HepG2 (cell line): ENCODE measurements around the gene MYH3. TPM values are rescaled to one million over a fixed set of nuclear protein-coding genes. Genes with fewer than 3 reads are reported as not detected.

ENCODE experiments used
- ATAC-seq: fragments of 200-7000 bp; cut with Tn5 transposase; 3 replicates; pipeline ENCODE4 v1.9.1; 2020; ENCODE audit warnings: mild to moderate bottlenecking, moderate library complexity
- BruUV-seq: library from RNA; stranded (reverse); fragments of 400-500 nt; replicated peaks from 2 replicates; lab custom pipeline; 2021; lab: Mats Ljungman, UMichigan
- CTCF ChIA-PET: fragments of 300-600 bp; formaldehyde crosslinking; extraction: SDS; loops from one replicate; lab custom pipeline; 2021; ENCODE audit warnings: low total read pairs, inconsistent platforms, low intra/inter-chr PET ratio; lab: Yijun Ruan, JAX
- POLR2A ChIA-PET: fragments of 350-600 bp; sonication (Branson Sonifier 250); formaldehyde crosslinking; loops from one replicate; lab custom pipeline; 2020; ENCODE audit warnings: antibody characterized with exemption, inconsistent platforms; lab: Yijun Ruan, JAX
- DNase-seq: peaks from one replicate; pipeline ENCODE4 v3.0.0-alpha.2; 2015; ENCODE audit warnings: low spot score
- FAIRE-seq: peaks from 3 replicates; lab custom pipeline; 2011; peaks lifted over from hg19 to GRCh38; lab: Jason Lieb, UNC
- H2AFZ ChIP-seq: one replicate; pipeline ENCODE4 v1.6.1; 2011; ENCODE audit warnings: low read length, inconsistent platforms
- H3K27ac ChIP-seq: fragments of 300-600 bp; 3 replicates; pipeline ENCODE4 v1.8.0; 2011; ENCODE audit warnings: mixed run types, mild to moderate bottlenecking, mixed read lengths, low read length, inconsistent platforms; ENCODE audit not compliant: insufficient read depth; ENCODE audit errors: extremely low read length
- H3K27me3 ChIP-seq, 2 experiments: fragments of 200-600 bp in 1 of 2; 2 replicates in 1 of 2; 3 replicates in 1 of 2; pipeline versions ENCODE4 v1.6.0 to v1.8.0; 2011; ENCODE audit warnings: low read length in 2 of 2, mild to moderate bottlenecking in 2 of 2, moderate library complexity in 2 of 2, inconsistent platforms in 1 of 2; ENCODE audit not compliant: insufficient read depth in 2 of 2, control insufficient read depth in 1 of 2
- H3K36me3 ChIP-seq, 2 experiments: fragments of 200-600 bp in 1 of 2; replicated peaks in 1 of 2; 2 replicates in 1 of 2; 3 replicates in 1 of 2; pipeline versions ENCODE4 v1.5.1 to v1.8.0; 2011; ENCODE audit warnings: low read length in 2 of 2, inconsistent platforms in 1 of 2; ENCODE audit not compliant: insufficient read depth in 2 of 2, control insufficient read depth in 1 of 2
- H3K4me1 ChIP-seq: 2 replicates; pipeline ENCODE4 v1.5.1; 2012; ENCODE audit warnings: low read length, inconsistent platforms; ENCODE audit not compliant: insufficient read depth
- H3K4me2 ChIP-seq: 2 replicates; pipeline ENCODE4 v1.6.0; 2011; ENCODE audit warnings: low read depth, low read length, inconsistent platforms
- H3K4me3 ChIP-seq, 3 experiments: fragments of 200-600 bp in 1 of 3; sonication (generic), shearing (Covaris generic) in 1 of 3; replicated peaks in 1 of 3; 2 replicates each; pipeline ENCODE4 v1.5.1; 2011 to 2016; ENCODE audit warnings: low read length in 3 of 3, inconsistent platforms in 2 of 3, low read depth in 2 of 3, mild to moderate bottlenecking in 2 of 3, control low read depth in 1 of 3, mixed read lengths in 1 of 3; ENCODE audit not compliant: insufficient read depth in 1 of 3
- H3K79me2 ChIP-seq: one replicate; pipeline ENCODE4 v1.6.1; 2011; ENCODE audit warnings: low read length, inconsistent platforms; ENCODE audit not compliant: insufficient read depth
- H3K9ac ChIP-seq: 2 replicates; pipeline ENCODE4 v1.6.0; 2011; ENCODE audit warnings: mild to moderate bottlenecking, low read depth, low read length, inconsistent platforms; ENCODE audit not compliant: insufficient read depth
- H3K9me3 ChIP-seq: 2 replicates; pipeline ENCODE4 v1.5.1; 2012; ENCODE audit warnings: mild to moderate bottlenecking, low read length
- H4K20me1 ChIP-seq: 2 replicates; pipeline ENCODE4 v1.6.0; 2011; ENCODE audit warnings: inconsistent platforms, mild to moderate bottlenecking, low read length, moderate library complexity; ENCODE audit not compliant: insufficient read depth
- HNRNPK ChIP-seq: fragments of 200-400 bp; formaldehyde crosslinking; IDR thresholded peaks from 2 replicates; pipeline ENCODE4 v1.6.1; 2018; ENCODE audit warnings: low read length, low read depth, moderate library complexity, mild to moderate bottlenecking; ENCODE audit not compliant: poor library complexity, severe bottlenecking
- LBX2 ChIP-seq: sonication (generic); formaldehyde crosslinking; IDR thresholded peaks from 2 replicates; pipeline ENCODE4 v1.5.0; 2020; ENCODE audit warnings: missing genetic modification reagents, mild to moderate bottlenecking, borderline replicate concordance
- ZMYM4 ChIP-seq: sonication (generic); formaldehyde crosslinking; IDR thresholded peaks from 2 replicates; pipeline ENCODE4 v1.8.1; 2023; ENCODE audit warnings: mild to moderate bottlenecking, missing genetic modification reagents
- ZNF260 ChIP-seq: sonication (generic); formaldehyde crosslinking; IDR thresholded peaks from 2 replicates; pipeline ENCODE4 v1.4.0; 2020; ENCODE audit warnings: missing genetic modification reagents, low read depth, mild to moderate bottlenecking, borderline replicate concordance
- ZNF329 ChIP-seq: sonication (generic); formaldehyde crosslinking; IDR thresholded peaks from 2 replicates; pipeline ENCODE4 v1.9.0; 2021; ENCODE audit warnings: low read depth, mild to moderate bottlenecking, missing genetic modification reagents
- ZNF34 ChIP-seq: sonication (generic); formaldehyde crosslinking; IDR thresholded peaks from 2 replicates; pipeline ENCODE4 v1.4.0; 2020; ENCODE audit warnings: mild to moderate bottlenecking, missing genetic modification reagents, borderline replicate concordance
- ZNF382 ChIP-seq: sonication (generic); formaldehyde crosslinking; IDR thresholded peaks from 2 replicates; pipeline ENCODE4 v1.5.0; 2020; ENCODE audit warnings: missing genetic modification reagents, mild to moderate bottlenecking, borderline replicate concordance
- ZNF709 ChIP-seq: sonication (generic); formaldehyde crosslinking; IDR thresholded peaks from 2 replicates; pipeline ENCODE4 v1.5.0; 2020; ENCODE audit warnings: mild to moderate bottlenecking, missing genetic modification reagents
- WGBS: methylation state at CpG from one replicate; pipeline ENCODE4 v1.1.6; 2017; ENCODE audit warnings: low lambda C conversion rate; 5-methylcytosine and 5-hydroxymethylcytosine counted together
- in situ Hi-C: cut with HindIII; loops from 2 replicates; pipeline ENCODE4 v1.10.0; 2017; ENCODE audit warnings: low pct_unique_long_range_greater_than_20kb; ENCODE audit not compliant: extremely low pct_ligation_motif_present
- intact Hi-C: fragments of 100-400 bp; cut with micrococcal nuclease; formaldehyde crosslinking; loops from one replicate; pipeline ENCODE4 v1.10.0; 2022; ENCODE audit not compliant: unreplicated experiment
- polyA plus RNA-seq, 8 experiments: library from polyadenylated mRNA; depleted of rRNA in 3 of 8; stranded (reverse) in 7 of 8; unstranded in 1 of 8; fragments of >200 nt; fragmentation: Illumina TruSeq in 4 of 8; extraction: Trizol in 4 of 8; gene quantifications; 2 replicates each; pipeline versions ENCODE4 v1.2.1 to v1.2.3, GENCODE V29; 2011 to 2016; ENCODE audit warnings: low read depth in 4 of 8, missing spikeins in 1 of 8, mixed read lengths in 1 of 8; ENCODE audit not compliant: insufficient read depth in 1 of 8
- total RNA-seq, 5 experiments: library from RNA; depleted of rRNA; stranded (reverse); fragments of >200 nt; fragmentation: Illumina TruSeq; extraction: Trizol; gene quantifications; 2 replicates each; pipeline ENCODE4 v1.2.3, GENCODE V29; 2016; ENCODE audit warnings: low read depth in 1 of 5
- TF ChIP-seq, protein P1 (sequence below): IDR thresholded peaks from 2 replicates; pipeline ENCODE4 v1.6.1; 2012; ENCODE audit warnings: low read length, improper control_type of control experiment
- TF ChIP-seq, protein P2 (sequence below): sonication (generic); formaldehyde crosslinking; IDR thresholded peaks from 2 replicates; pipeline ENCODE4 v1.4.0; 2020; ENCODE audit warnings: mild to moderate bottlenecking, missing genetic modification reagents
- TF ChIP-seq, protein P3 (sequence below): sonication (generic); formaldehyde crosslinking; IDR thresholded peaks from 2 replicates; pipeline ENCODE4 v1.5.1; 2020; ENCODE audit warnings: mild to moderate bottlenecking, missing genetic modification reagents, borderline replicate concordance

The MYH3 gene
- total and polyA plus RNA-seq, 2 of the 13 experiments (the other 11 are each of a cell fraction or from before 2014, with no cell fraction given), result 2.5 to 4.5 TPM

GRCh38 chr17:10657879-10658278 lies 770 bp upstream of the MYH3 start:
- Histone ChIP-seq H3K9me3 (no peaks in the 10 kb centered on the region), H4K20me1 (no peaks in the 10 kb centered on the region), H3K79me2 (no peaks in the 10 kb centered on the region), H3K27ac (no peak overlapping the region), H3K4me2 (no peak overlapping the region), H3K36me3 (no peaks in the 10 kb centered on the region; a peak in 2 of 5 replicates), H2AFZ (no peak overlapping the region), H3K4me3 (no peak overlapping the region), H3K4me1 (no peaks in the 10 kb centered on the region), H3K9ac (no peak overlapping the region), H3K27me3 (no peaks in the 10 kb centered on the region)
- no peak for ATAC-seq
- BruUV-seq, result no TSS peak
- WGBS, result 92% methylated on average over 10 of the region's 10 CpGs
- in situ Hi-C loops (no loop called here), intact Hi-C loops (no loop called here)
- DNase-seq, result no peak
- FAIRE-seq, result no peak
- CTCF ChIA-PET, result no interaction called here
- POLR2A ChIA-PET, result no interaction called here
- TF ChIP-seq, protein P1, sequence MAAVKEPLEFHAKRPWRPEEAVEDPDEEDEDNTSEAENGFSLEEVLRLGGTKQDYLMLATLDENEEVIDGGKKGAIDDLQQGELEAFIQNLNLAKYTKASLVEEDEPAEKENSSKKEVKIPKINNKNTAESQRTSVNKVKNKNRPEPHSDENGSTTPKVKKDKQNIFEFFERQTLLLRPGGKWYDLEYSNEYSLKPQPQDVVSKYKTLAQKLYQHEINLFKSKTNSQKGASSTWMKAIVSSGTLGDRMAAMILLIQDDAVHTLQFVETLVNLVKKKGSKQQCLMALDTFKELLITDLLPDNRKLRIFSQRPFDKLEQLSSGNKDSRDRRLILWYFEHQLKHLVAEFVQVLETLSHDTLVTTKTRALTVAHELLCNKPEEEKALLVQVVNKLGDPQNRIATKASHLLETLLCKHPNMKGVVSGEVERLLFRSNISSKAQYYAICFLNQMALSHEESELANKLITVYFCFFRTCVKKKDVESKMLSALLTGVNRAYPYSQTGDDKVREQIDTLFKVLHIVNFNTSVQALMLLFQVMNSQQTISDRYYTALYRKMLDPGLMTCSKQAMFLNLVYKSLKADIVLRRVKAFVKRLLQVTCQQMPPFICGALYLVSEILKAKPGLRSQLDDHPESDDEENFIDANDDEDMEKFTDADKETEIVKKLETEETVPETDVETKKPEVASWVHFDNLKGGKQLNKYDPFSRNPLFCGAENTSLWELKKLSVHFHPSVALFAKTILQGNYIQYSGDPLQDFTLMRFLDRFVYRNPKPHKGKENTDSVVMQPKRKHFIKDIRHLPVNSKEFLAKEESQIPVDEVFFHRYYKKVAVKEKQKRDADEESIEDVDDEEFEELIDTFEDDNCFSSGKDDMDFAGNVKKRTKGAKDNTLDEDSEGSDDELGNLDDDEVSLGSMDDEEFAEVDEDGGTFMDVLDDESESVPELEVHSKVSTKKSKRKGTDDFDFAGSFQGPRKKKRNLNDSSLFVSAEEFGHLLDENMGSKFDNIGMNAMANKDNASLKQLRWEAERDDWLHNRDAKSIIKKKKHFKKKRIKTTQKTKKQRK, result no peak
- TF ChIP-seq HNRNPK (no peak), ZNF260 (CRISPR knock-in tag) (no peak), ZMYM4 (CRISPR knock-in tag) (no peak), ZNF709 (CRISPR knock-in tag) (no peak), LBX2 (CRISPR knock-in tag) (no peak), ZNF34 (CRISPR knock-in tag) (no peak), ZNF329 (no peak), ZNF382 (no peak)
- TF ChIP-seq, protein P2, sequence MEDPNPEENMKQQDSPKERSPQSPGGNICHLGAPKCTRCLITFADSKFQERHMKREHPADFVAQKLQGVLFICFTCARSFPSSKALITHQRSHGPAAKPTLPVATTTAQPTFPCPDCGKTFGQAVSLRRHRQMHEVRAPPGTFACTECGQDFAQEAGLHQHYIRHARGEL (CRISPR knock-in tag), result no peak
- TF ChIP-seq, protein P3, sequence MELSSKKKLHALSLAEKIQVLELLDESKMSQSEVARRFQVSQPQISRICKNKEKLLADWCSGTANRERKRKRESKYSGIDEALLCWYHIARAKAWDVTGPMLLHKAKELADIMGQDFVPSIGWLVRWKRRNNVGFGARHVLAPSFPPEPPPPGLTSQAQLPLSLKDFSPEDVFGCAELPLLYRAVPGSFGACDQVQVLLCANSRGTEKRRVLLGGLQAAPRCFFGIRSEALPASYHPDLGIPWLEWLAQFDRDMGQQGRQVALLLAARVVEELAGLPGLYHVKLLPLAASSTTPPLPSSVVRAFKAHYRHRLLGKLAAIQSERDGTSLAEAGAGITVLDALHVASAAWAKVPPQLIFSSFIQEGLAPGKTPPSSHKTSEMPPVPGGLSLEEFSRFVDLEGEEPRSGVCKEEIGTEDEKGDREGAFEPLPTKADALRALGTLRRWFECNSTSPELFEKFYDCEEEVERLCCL (CRISPR knock-in tag), result no peak
